K562 (cell line): Measurements from ENCODE around the gene RDH8. TPM values are rescaled to one million over a fixed set of nuclear protein-coding genes. Genes with fewer than 3 reads are reported as not detected.

Experiments
- FOXA3 ChIP-seq, 2 experiments: fragments of 450-650 bp in 1 of 2; sonication (generic) in 1 of 2; formaldehyde crosslinking; IDR thresholded peaks in 1 of 2; conservative IDR thresholded peaks in 1 of 2; 2 replicates each; pipeline versions ENCODE4 v1.4.0 to v1.8.0; 2020 to 2022; ENCODE audit warnings: mild to moderate bottlenecking in 2 of 2, missing genetic modification reagents in 1 of 2
- KDM1A ChIP-seq, 2 experiments: fragments of 450-650 bp; IDR thresholded peaks; 2 replicates each; pipeline ENCODE4 v1.6.1; 2016; ENCODE audit warnings: mild to moderate bottlenecking in 2 of 2
- MAFF ChIP-seq: IDR thresholded peaks from 2 replicates; pipeline ENCODE4 v1.6.1; 2012; ENCODE audit warnings: low read length, improper control_type of control experiment
- MTA2 ChIP-seq: fragments of 450-650 bp; IDR thresholded peaks from 2 replicates; pipeline ENCODE4 v1.6.1; 2016; ENCODE audit warnings: low read depth
- NR3C1 ChIP-seq: sonication (generic); formaldehyde crosslinking; IDR thresholded peaks from 2 replicates; pipeline ENCODE4 v1.8.1; 2022; ENCODE audit warnings: missing genetic modification reagents
- PHB ChIP-seq: fragments of 250-450 bp; sonication (Bioruptor Pico); IDR thresholded peaks from 2 replicates; pipeline ENCODE4 v1.5.0; 2021
- POLR2H ChIP-seq: IDR thresholded peaks from 2 replicates; pipeline ENCODE4 v1.6.1; 2016; ENCODE audit warnings: missing genetic modification characterization, low read depth, mild to moderate bottlenecking, control low read depth, missing compliant biosample characterization, moderate library complexity
- TAF9B ChIP-seq: fragments of 450-650 bp; IDR thresholded peaks from 2 replicates; pipeline ENCODE4 v1.6.1; 2018; ENCODE audit warnings: mild to moderate bottlenecking; ENCODE audit not compliant: partially characterized antibody
- THRAP3 ChIP-seq: fragments of 450-650 bp; IDR thresholded peaks from 2 replicates; pipeline ENCODE4 v1.6.1; 2016; ENCODE audit warnings: mild to moderate bottlenecking, inconsistent platforms, borderline replicate concordance
- ZBTB7A ChIP-seq: IDR thresholded peaks from 2 replicates; pipeline ENCODE4 v1.6.1; 2011; ENCODE audit warnings: low read depth, mild to moderate bottlenecking, low read length, moderate library complexity, borderline replicate concordance; ENCODE audit not compliant: control insufficient read depth
- ZNF146 ChIP-seq: IDR thresholded peaks from one replicate; pipeline ENCODE4 v1.6.1; 2018; ENCODE audit warnings: missing compliant biosample characterization; ENCODE audit not compliant: unreplicated experiment
- ZNF175 ChIP-seq: fragments of 200-800 bp; sonication (Bioruptor generic); IDR thresholded peaks from 2 replicates; pipeline ENCODE4 v1.6.1; 2016; ENCODE audit warnings: low read depth, mild to moderate bottlenecking, missing genetic modification characterization, missing compliant biosample characterization
- ZNF224 ChIP-seq: sonication (generic); formaldehyde crosslinking; IDR thresholded peaks from 2 replicates; pipeline ENCODE4 v1.8.0; 2022; ENCODE audit warnings: mild to moderate bottlenecking, missing genetic modification reagents
- ZNF444 ChIP-seq: fragments of 250-450 bp; sonication (Bioruptor Pico); IDR thresholded peaks from 2 replicates; pipeline ENCODE4 v1.4.0; 2020; ENCODE audit warnings: mild to moderate bottlenecking, moderate library complexity
- ZNF766 ChIP-seq: fragments of 200-800 bp; sonication (Bioruptor generic); conservative IDR thresholded peaks from 2 replicates; pipeline ENCODE4 v1.6.1; 2016; ENCODE audit warnings: missing genetic modification characterization, missing compliant biosample characterization
- polyA plus RNA-seq, 8 experiments: library from polyadenylated mRNA; depleted of rRNA in 4 of 8; stranded (reverse) in 5 of 8; unstranded in 3 of 8; fragments of >200 nt; fragmentation: Nextera tagmentation in 2 of 8; fragmentation: Illumina TruSeq in 1 of 8; extraction: Ambion mirVana in 2 of 8; extraction: Trizol in 1 of 8; gene quantifications; 2 replicates each; pipeline versions ENCODE4 v1.2.1 to v1.2.3, GENCODE V29; 2011 to 2014; ENCODE audit warnings: inconsistent platforms in 1 of 8, missing spikeins in 1 of 8
- total RNA-seq, 7 experiments: library from RNA; depleted of rRNA in 6 of 7; stranded (reverse); fragments of >200 nt in 6 of 7; fragmentation: Illumina TruSeq in 2 of 7; extraction: Trizol in 2 of 7; gene quantifications; 2 replicates each; pipeline versions ENCODE4 v1.2.1 to v1.2.3, GENCODE V29; 2011 to 2021; ENCODE audit warnings: low replicate concordance in 1 of 7
- TF ChIP-seq, protein P1 (sequence below): fragments of 450-650 bp; IDR thresholded peaks from 2 replicates; pipeline ENCODE4 v1.6.1; 2016; ENCODE audit warnings: antibody characterized with exemption
- TF ChIP-seq, protein P2 (sequence below), 2 experiments: fragments of 450-650 bp; conservative IDR thresholded peaks; 2 replicates each; pipeline ENCODE4 v1.6.1; 2017; ENCODE audit warnings: mild to moderate bottlenecking in 2 of 2, moderate library complexity in 2 of 2
- TF ChIP-seq, protein P3 (sequence below), 2 experiments: fragments of 450-650 bp; formaldehyde crosslinking in 1 of 2; IDR thresholded peaks; 2 replicates each; pipeline versions ENCODE4 v1.4.0 to v1.6.1; 2014 to 2020; ENCODE audit warnings: mild to moderate bottlenecking in 2 of 2, borderline replicate concordance in 1 of 2, low read depth in 1 of 2

The RDH8 gene
- total and polyA plus RNA-seq, 9 of the 15 experiments (the other 6 are each of a cell fraction or from before 2014, with no cell fraction given): not detected

DNA sequence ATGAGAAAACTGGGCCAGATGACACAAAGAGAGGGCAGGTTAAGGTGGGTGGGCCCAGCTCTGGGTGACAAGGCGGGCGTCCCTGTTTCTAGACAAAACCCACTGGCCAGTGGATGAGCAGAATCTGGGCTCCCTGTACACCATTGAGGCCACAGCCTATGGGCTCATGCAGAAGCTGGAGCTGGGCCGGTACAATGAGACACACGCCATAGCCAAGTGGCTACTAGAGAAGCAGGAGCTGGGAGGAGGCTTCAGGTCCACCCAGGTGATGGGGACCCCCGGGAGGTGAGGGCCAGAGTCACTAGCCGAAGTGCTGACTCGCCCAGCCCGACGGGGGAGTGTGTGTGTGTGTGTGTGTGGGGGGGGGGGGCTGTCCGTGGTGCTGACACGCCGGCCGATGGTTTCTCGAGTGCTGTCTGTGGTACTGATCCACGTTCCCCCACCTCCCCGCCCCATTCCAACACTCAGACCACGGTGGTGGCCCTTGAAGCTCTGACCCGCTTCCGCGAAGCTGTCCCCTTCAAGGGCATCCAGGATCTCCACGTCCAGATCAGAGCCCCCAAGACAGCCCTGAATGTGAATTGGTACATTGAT lies 48.5 kb downstream of the RDH8 start (continued):
- TF ChIP-seq, protein P1, sequence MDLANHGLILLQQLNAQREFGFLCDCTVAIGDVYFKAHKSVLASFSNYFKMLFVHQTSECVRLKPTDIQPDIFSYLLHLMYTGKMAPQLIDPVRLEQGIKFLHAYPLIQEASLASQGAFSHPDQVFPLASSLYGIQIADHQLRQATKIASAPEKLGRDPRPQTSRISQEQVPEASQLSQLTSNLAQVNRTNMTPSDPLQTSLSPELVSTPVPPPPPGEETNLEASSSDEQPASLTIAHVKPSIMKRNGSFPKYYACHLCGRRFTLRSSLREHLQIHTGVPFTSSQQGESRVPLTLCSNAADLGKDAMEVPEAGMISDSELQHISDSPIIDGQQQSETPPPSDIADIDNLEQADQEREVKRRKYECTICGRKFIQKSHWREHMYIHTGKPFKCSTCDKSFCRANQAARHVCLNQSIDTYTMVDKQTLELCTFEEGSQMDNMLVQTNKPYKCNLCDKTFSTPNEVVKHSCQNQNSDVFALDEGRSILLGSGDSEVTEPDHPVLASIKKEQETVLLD: no peak
- TF ChIP-seq, protein P2, sequence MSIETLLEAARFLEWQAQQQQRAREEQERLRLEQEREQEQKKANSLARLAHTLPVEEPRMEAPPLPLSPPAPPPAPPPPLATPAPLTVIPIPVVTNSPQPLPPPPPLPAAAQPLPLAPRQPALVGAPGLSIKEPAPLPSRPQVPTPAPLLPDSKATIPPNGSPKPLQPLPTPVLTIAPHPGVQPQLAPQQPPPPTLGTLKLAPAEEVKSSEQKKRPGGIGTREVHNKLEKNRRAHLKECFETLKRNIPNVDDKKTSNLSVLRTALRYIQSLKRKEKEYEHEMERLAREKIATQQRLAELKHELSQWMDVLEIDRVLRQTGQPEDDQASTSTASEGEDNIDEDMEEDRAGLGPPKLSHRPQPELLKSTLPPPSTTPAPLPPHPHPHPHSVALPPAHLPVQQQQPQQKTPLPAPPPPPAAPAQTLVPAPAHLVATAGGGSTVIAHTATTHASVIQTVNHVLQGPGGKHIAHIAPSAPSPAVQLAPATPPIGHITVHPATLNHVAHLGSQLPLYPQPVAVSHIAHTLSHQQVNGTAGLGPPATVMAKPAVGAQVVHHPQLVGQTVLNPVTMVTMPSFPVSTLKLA (conservative IDR thresholded peaks at IDR 0.05): peak; percentile 67 to 88
- no peak for TF ChIP-seq KDM1A (IDR thresholded peaks at IDR 0.05)
- TF ChIP-seq, protein P3, sequence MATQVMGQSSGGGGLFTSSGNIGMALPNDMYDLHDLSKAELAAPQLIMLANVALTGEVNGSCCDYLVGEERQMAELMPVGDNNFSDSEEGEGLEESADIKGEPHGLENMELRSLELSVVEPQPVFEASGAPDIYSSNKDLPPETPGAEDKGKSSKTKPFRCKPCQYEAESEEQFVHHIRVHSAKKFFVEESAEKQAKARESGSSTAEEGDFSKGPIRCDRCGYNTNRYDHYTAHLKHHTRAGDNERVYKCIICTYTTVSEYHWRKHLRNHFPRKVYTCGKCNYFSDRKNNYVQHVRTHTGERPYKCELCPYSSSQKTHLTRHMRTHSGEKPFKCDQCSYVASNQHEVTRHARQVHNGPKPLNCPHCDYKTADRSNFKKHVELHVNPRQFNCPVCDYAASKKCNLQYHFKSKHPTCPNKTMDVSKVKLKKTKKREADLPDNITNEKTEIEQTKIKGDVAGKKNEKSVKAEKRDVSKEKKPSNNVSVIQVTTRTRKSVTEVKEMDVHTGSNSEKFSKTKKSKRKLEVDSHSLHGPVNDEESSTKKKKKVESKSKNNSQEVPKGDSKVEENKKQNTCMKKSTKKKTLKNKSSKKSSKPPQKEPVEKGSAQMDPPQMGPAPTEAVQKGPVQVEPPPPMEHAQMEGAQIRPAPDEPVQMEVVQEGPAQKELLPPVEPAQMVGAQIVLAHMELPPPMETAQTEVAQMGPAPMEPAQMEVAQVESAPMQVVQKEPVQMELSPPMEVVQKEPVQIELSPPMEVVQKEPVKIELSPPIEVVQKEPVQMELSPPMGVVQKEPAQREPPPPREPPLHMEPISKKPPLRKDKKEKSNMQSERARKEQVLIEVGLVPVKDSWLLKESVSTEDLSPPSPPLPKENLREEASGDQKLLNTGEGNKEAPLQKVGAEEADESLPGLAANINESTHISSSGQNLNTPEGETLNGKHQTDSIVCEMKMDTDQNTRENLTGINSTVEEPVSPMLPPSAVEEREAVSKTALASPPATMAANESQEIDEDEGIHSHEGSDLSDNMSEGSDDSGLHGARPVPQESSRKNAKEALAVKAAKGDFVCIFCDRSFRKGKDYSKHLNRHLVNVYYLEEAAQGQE (IDR thresholded peaks at IDR 0.05; ENCODE audit: borderline replicate concordance): peak; percentile 99
- TF ChIP-seq, protein P3 (CRISPR knock-in tag; IDR thresholded peaks at IDR 0.05; ENCODE audit: low read depth): peak; percentile 96
- TF ChIP-seq ZNF175: peak; percentile 75; the same call in 1 of the 2 replicates
- no peak for TF ChIP-seq FOXA3 (CRISPR knock-in tag; conservative IDR thresholded peaks at IDR 0.05 in 1 of 2, IDR thresholded peaks at IDR 0.05 in 1 of 2)
- peak; percentile 34; the same call in 1 of the 2 replicates for TF ChIP-seq ZBTB7A
- TF ChIP-seq POLR2H (tag): no peak
- TF ChIP-seq ZNF766: peak; percentile 66; the same call in 1 of the 2 replicates
- no peak for TF ChIP-seq THRAP3
- TF ChIP-seq MTA2: no peak
- no peak for TF ChIP-seq ZNF444 (CRISPR knock-in tag)
- TF ChIP-seq PHB (CRISPR knock-in tag): no peak
- no peak for TF ChIP-seq TAF9B
- peak; percentile 29 for TF ChIP-seq ZNF146 (CRISPR knock-in tag)
- TF ChIP-seq ZNF224 (CRISPR knock-in tag): no peak
- TF ChIP-seq MAFF: no peak
- peak; percentile 89 for TF ChIP-seq NR3C1 (CRISPR knock-in tag)
